Testis (tissue), 3 donors: ENCODE data around the gene R3HDM2. TPM values are rescaled to one million over a fixed set of nuclear protein-coding genes. Genes with fewer than 3 reads are reported as not detected.
A peak's percentile ranks its signal among the peaks of the same experiment; 100 is the strongest.

Source experiments
- DNase-seq: peaks from one replicate; pipeline ENCODE4 v3.0.0-alpha.2; 2019
- H3K27ac ChIP-seq, 2 donors: fragments of 200-600 bp; sonication (generic); one replicate each; pipeline ENCODE4 v1.5.1; 2019
- H3K27me3 ChIP-seq: fragments of 200-600 bp; sonication (generic); one replicate; pipeline ENCODE4 v1.5.1; 2019
- H3K36me3 ChIP-seq: fragments of 200-600 bp; sonication (generic); one replicate; pipeline ENCODE4 v1.5.1; 2017; ENCODE audit warnings: low read depth; ENCODE audit errors: missing control alignments
- H3K4me1 ChIP-seq: fragments of 200-600 bp; sonication (generic); one replicate; pipeline ENCODE4 v1.5.1; 2019
- H3K4me3 ChIP-seq, 2 donors: fragments of 200-600 bp; sonication (generic); one replicate each; pipeline ENCODE4 v1.5.1; 2017 to 2019
- H3K9me3 ChIP-seq: fragments of 200-600 bp; sonication (generic); one replicate; pipeline ENCODE4 v1.5.1; 2017
- CTCF ChIP-seq, 3 experiments: fragments of 450-650 bp in 2 of 3; fragments of 200-600 bp in 1 of 3; sonication (generic) in 1 of 3; IDR thresholded peaks; one replicate each; pipeline ENCODE4 v1.5.1; 2016 to 2019; ENCODE audit warnings: antibody characterized with exemption in 3 of 3, mild to moderate bottlenecking in 2 of 3, moderate library complexity in 1 of 3
- POLR2A ChIP-seq: fragments of 450-650 bp; IDR thresholded peaks from one replicate; pipeline ENCODE4 v1.6.1; 2017; ENCODE audit warnings: antibody characterized with exemption, mild to moderate bottlenecking, moderate library complexity
- WGBS, 2 donors: methylation state at CpG; one replicate each; pipeline ENCODE4 v1.1.5; 2018; 5-methylcytosine and 5-hydroxymethylcytosine counted together
- intact Hi-C: fragments of 100-400 bp; cut with DNase I; formaldehyde crosslinking; loops from one replicate; pipeline ENCODE4 v1.15.1; 2023; ENCODE audit warnings: low total_unique reads
- polyA plus RNA-seq: library from polyadenylated mRNA; stranded (reverse); fragments of 350-450 nt; fragmentation: Illumina TruSeq; extraction: RNeasy Lipid Tissue Mini Kit (QIAGEN cat#74804); gene quantifications from one replicate; pipeline ENCODE4 v1.2.3, GENCODE V29; 2014; ENCODE audit warnings: low read depth, low replicate concordance; ENCODE audit not compliant: insufficient read depth
- total RNA-seq, 2 donors: library from RNA; depleted of rRNA; stranded (reverse); fragments of >200 nt; gene quantifications; one replicate each; pipeline ENCODE4 v1.2.3, GENCODE V29; 2016

The R3HDM2 gene
- total and polyA plus RNA-seq, 3 donors from 2014 or later: 54.6 to 93.9 (median 92.0) TPM

GRCh38 chr12:57260366-57260765 lies 170.5 kb downstream of the R3HDM2 start:
- no peaks in the 10 kb centered on the region for H3K9me3 ChIP-seq
- DNase-seq: no peak
- no peaks in the 10 kb centered on the region for H3K27me3 ChIP-seq
- no peak overlapping the region for H3K4me3 ChIP-seq
- peaks cover 4% of the 10 kb centered on the region for H3K4me1 ChIP-seq
- 84 to 94% methylated on average over 4 of the region's 4 CpGs for WGBS, 2 donors
- no peak overlapping the region for H3K27ac ChIP-seq
- no peaks in the 10 kb centered on the region for H3K36me3 ChIP-seq
- TF ChIP-seq CTCF (IDR thresholded peaks at IDR 0.05) (no peak), POLR2A (no peak)
- intact Hi-C loops: no loop called here

- no peaks in the 10 kb centered on the region for H3K9me3 ChIP-seq
- H3K36me3 ChIP-seq: no peaks in the 10 kb centered on the region
- H3K27me3 ChIP-seq: no peaks in the 10 kb centered on the region
- H3K4me3 ChIP-seq: no peak overlapping the region
- 61 to 71% methylated on average over 5 to 6 of the region's 6 CpGs for WGBS, 2 donors
- no peak for TF ChIP-seq POLR2A
- no peak for TF ChIP-seq CTCF (IDR thresholded peaks at IDR 0.05)
- H3K27ac ChIP-seq: no peak overlapping the region
- DNase-seq: peak; percentile 53
- H3K4me1 ChIP-seq: peaks cover 4% of the 10 kb centered on the region
- intact Hi-C loops: no loop called here
These were observed 171.6 kb downstream of the R3HDM2 start for GRCh38 chr12:57258977-57259970.

- WGBS, 2 donors: 93 to 95% methylated on average over 5 to 6 of the region's 6 CpGs
- no peak overlapping the region for H3K4me3 ChIP-seq
- H3K27me3 ChIP-seq: no peaks in the 10 kb centered on the region
- intact Hi-C loops: no loop called here
- no peaks in the 10 kb centered on the region for H3K9me3 ChIP-seq
- peak; percentile 7 for DNase-seq
- TF ChIP-seq POLR2A (no peak), CTCF (IDR thresholded peaks at IDR 0.05) (no peak)
- peaks cover 4% of the 10 kb centered on the region for H3K4me1 ChIP-seq
- no peaks in the 10 kb centered on the region for H3K36me3 ChIP-seq
- H3K27ac ChIP-seq: no peak overlapping the region
These were observed 174.9 kb downstream of the R3HDM2 start for GRCh38 chr12:57255916-57256315.

GRCh38 chr12:57254506-57255280 lies 176.2 kb downstream of the R3HDM2 start:
- 93% methylated on average over 12 to 14 of the region's 14 CpGs for WGBS, 2 donors
- intact Hi-C loops: no loop called here
- no peaks in the 10 kb centered on the region for H3K9me3 ChIP-seq
- H3K4me3 ChIP-seq: no peak overlapping the region
- DNase-seq: peak; percentile 13
- no peak for TF ChIP-seq CTCF (IDR thresholded peaks at IDR 0.05)
- TF ChIP-seq POLR2A: no peak
- H3K4me1 ChIP-seq: peaks cover 3% of the 10 kb centered on the region
- no peaks in the 10 kb centered on the region for H3K27me3 ChIP-seq
- no peaks in the 10 kb centered on the region for H3K36me3 ChIP-seq
- no peak overlapping the region for H3K27ac ChIP-seq
